OCI-LY7 (cell line): ENCODE data around the gene ROBO1. TPM values are rescaled to one million over a fixed set of nuclear protein-coding genes. Genes with fewer than 3 reads are reported as not detected.

Source experiments
- BruUV-seq: library from RNA; stranded (reverse); fragments of 400-500 nt; replicated peaks from 2 replicates; lab custom pipeline; 2021; lab: Mats Ljungman, UMichigan
- CTCF ChIA-PET: fragments of 300-600 bp; sonication (Branson Sonifier 250); formaldehyde crosslinking; loops from one replicate; lab custom pipeline; 2022; ENCODE audit warnings: antibody characterized with exemption; ENCODE audit not compliant: unreplicated experiment; lab: Charles Lee
- POLR2A ChIA-PET: fragments of 300-600 bp; sonication (Branson Sonifier 250); formaldehyde crosslinking; loops from one replicate; lab custom pipeline; 2022; ENCODE audit warnings: antibody characterized with exemption; lab: Charles Lee
- DNase-seq: peaks from one replicate; pipeline ENCODE4 v3.0.0-alpha.2; 2015; ENCODE audit warnings: low spot score
- H2AFZ ChIP-seq: fragments of 200-600 bp; sonication (generic), shearing (Covaris generic); 2 replicates; pipeline ENCODE4 v1.6.1; 2014; ENCODE audit warnings: mild to moderate bottlenecking, antibody characterized with exemption, low read length, moderate library complexity
- H3K27ac ChIP-seq: fragments of 200-600 bp; sonication (generic); 2 replicates; pipeline ENCODE4 v1.5.1; 2014; ENCODE audit warnings: mixed run types, low read depth, mild to moderate bottlenecking, moderate library complexity, low read length, inconsistent platforms; ENCODE audit not compliant: poor library complexity, severe bottlenecking
- H3K36me3 ChIP-seq: fragments of 200-600 bp; sonication (generic); 2 replicates; pipeline ENCODE4 v1.6.1; 2014; ENCODE audit warnings: mild to moderate bottlenecking, antibody characterized with exemption, low read length, moderate library complexity, mixed read lengths; ENCODE audit not compliant: insufficient read depth
- H3K4me1 ChIP-seq: fragments of 200-600 bp; sonication (generic); 2 replicates; pipeline ENCODE4 v1.5.1; 2014; ENCODE audit warnings: mild to moderate bottlenecking, low read length; ENCODE audit not compliant: insufficient read depth, poor library complexity, severe bottlenecking
- H3K4me2 ChIP-seq: fragments of 200-600 bp; sonication (generic); 2 replicates; pipeline ENCODE4 v1.6.1; 2014; ENCODE audit warnings: mild to moderate bottlenecking, low read length
- H3K4me3 ChIP-seq: fragments of 200-600 bp; sonication (generic); 2 replicates; pipeline ENCODE4 v1.5.1; 2014; ENCODE audit warnings: mild to moderate bottlenecking, low read depth, low read length; ENCODE audit not compliant: poor library complexity, severe bottlenecking
- H3K79me2 ChIP-seq: fragments of 200-600 bp; sonication (generic); 2 replicates; pipeline ENCODE4 v1.6.1; 2016; ENCODE audit warnings: low read depth, mild to moderate bottlenecking, low read length, moderate library complexity, mixed read lengths; ENCODE audit not compliant: insufficient read depth
- H3K9me2 ChIP-seq: fragments of 200-600 bp; sonication (generic); 2 replicates; pipeline ENCODE4 v1.6.1; 2016; ENCODE audit warnings: mild to moderate bottlenecking, low read length, mixed read lengths; ENCODE audit not compliant: insufficient read depth
- H3K9me3 ChIP-seq: fragments of 200-600 bp; sonication (generic); 2 replicates; pipeline ENCODE4 v1.6.1; 2014; ENCODE audit warnings: mild to moderate bottlenecking, mixed run types, low read length, mixed read lengths
- H4K20me1 ChIP-seq: fragments of 200-600 bp; sonication (generic); 2 replicates; pipeline ENCODE4 v1.6.1; 2014; ENCODE audit warnings: mild to moderate bottlenecking, antibody characterized with exemption, low read length, moderate library complexity, mixed read lengths; ENCODE audit not compliant: insufficient read depth
- CTCF ChIP-seq: fragments of 200-600 bp; sonication (generic); conservative IDR thresholded peaks from 2 replicates; pipeline ENCODE4 v1.5.1; 2014; ENCODE audit warnings: mild to moderate bottlenecking, antibody characterized with exemption, low read length, moderate library complexity, mixed read lengths
- EZH2phosphoT487 ChIP-seq: fragments of 200-600 bp; sonication (generic); IDR thresholded peaks from 2 replicates; pipeline ENCODE4 v1.6.1; 2018; ENCODE audit warnings: low read depth, borderline replicate concordance, mild to moderate bottlenecking, mixed run types, antibody characterized with exemption, low read length, moderate library complexity, mixed read lengths
- intact Hi-C: fragments of 100-400 bp; cut with micrococcal nuclease; formaldehyde crosslinking; loops from one replicate; pipeline ENCODE4 v1.10.0; 2022; ENCODE audit not compliant: unreplicated experiment
- total RNA-seq, 2 experiments: library from RNA; depleted of rRNA in 1 of 2; stranded (reverse); fragments of >200 nt in 1 of 2; shearing (Covaris generic) in 1 of 2; gene quantifications; 2 replicates each; pipeline ENCODE4 v1.2.3, GENCODE V29; 2014 to 2022

Gene ROBO1
- total RNA-seq, 2 experiments from 2014 or later, result not detected

GRCh38 chr3:78732893-78733292 is 1034.9 kb downstream of the ROBO1 start:
- no peak overlapping the region for H2AFZ ChIP-seq
- no peaks in the 10 kb centered on the region for H4K20me1 ChIP-seq
- no peaks in the 10 kb centered on the region for H3K9me3 ChIP-seq
- TF ChIP-seq EZH2phosphoT487 (no peak), CTCF (no peak)
- no peaks in the 10 kb centered on the region for H3K36me3 ChIP-seq
- H3K4me3 ChIP-seq, result no peak overlapping the region
- no peak overlapping the region for H3K4me2 ChIP-seq
- intact Hi-C loops, result no loop called here
- no TSS peak for BruUV-seq
- H3K27ac ChIP-seq, result no peak overlapping the region
- ChIA-PET CTCF (no interaction called here), POLR2A (no interaction called here)
- H3K4me1 ChIP-seq, result no peaks in the 10 kb centered on the region
- H3K79me2 ChIP-seq, result no peaks in the 10 kb centered on the region
- DNase-seq, result no peak
- H3K9me2 ChIP-seq, result no peaks in the 10 kb centered on the region

DNA sequence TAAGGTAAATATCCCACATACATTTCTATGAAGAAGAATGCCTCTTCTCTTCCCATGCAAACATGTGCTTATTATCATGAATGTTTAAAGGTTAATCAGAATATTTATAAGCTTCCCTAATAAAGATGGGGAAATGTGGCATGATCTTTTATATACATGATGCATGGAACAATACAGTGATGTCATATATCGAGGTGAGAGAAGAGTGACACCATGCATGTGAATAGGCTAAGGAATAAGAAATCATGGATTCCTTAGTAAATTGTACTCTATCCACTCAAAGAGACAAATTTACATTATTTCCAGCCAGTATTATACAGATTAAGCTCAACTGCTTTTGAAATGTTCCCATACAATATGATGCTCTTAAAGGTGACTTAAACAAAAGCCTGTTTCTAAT is 1035.3 kb downstream of the ROBO1 start:
- Histone ChIP-seq H3K4me1 (no peaks in the 10 kb centered on the region), H3K79me2 (no peaks in the 10 kb centered on the region), H2AFZ (no peak overlapping the region), H3K9me3 (no peaks in the 10 kb centered on the region), H3K4me3 (no peak overlapping the region), H4K20me1 (no peaks in the 10 kb centered on the region), H3K36me3 (no peaks in the 10 kb centered on the region), H3K27ac (no peak overlapping the region), H3K9me2 (no peaks in the 10 kb centered on the region), H3K4me2 (no peak overlapping the region)
- DNase-seq, result no peak
- BruUV-seq, result no TSS peak
- ChIA-PET POLR2A (interaction anchor here (1.8 kb wide), 1 partner anchor 10 kb away, joined by 4 read pairs; no protein-coding TSS in a partner anchor), CTCF (no interaction called here)
- intact Hi-C loops, result no loop called here
- no peak for TF ChIP-seq EZH2phosphoT487
- TF ChIP-seq CTCF, result no peak

DNA sequence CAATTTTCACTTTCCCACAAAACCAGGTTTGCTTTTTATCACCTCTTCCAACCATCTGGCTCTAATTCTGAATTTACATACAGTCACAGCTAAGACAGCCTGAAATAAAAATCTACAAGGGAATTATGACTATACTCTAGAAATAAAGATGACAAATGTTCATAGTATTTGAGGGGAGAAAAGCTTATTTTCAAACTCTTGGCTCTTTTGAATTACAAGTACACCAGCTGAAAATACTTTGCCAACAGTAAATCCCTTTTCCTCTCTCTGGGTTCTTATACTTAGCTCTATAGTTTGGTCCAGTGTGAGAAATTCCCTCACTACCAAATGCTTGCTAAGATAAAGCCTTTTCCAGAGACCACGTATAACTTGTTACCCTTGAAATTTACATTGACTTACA is 1037.9 kb downstream of the ROBO1 start:
- no peaks in the 10 kb centered on the region for H4K20me1 ChIP-seq
- H3K9me3 ChIP-seq, result no peaks in the 10 kb centered on the region
- H2AFZ ChIP-seq, result no peak overlapping the region
- no peak overlapping the region for H3K4me3 ChIP-seq
- TF ChIP-seq CTCF, result no peak
- no peak for TF ChIP-seq EZH2phosphoT487
- no peaks in the 10 kb centered on the region for H3K4me1 ChIP-seq
- H3K27ac ChIP-seq, result no peak overlapping the region
- H3K79me2 ChIP-seq, result no peaks in the 10 kb centered on the region
- no peaks in the 10 kb centered on the region for H3K9me2 ChIP-seq
- CTCF ChIA-PET, result no interaction called here
- POLR2A ChIA-PET, result interaction anchor here (1.5 kb wide), 1 partner anchor 12 kb away, joined by 3 read pairs; no protein-coding TSS in a partner anchor
- no peak for DNase-seq
- no TSS peak for BruUV-seq
- H3K36me3 ChIP-seq, result no peaks in the 10 kb centered on the region
- intact Hi-C loops, result no loop called here
- no peak overlapping the region for H3K4me2 ChIP-seq
